ENCODE results near the gene BPIFB4. TPM values are rescaled to one million over a fixed set of nuclear protein-coding genes. Genes with fewer than 3 reads are reported as not detected.

BPIFB4 gene
- total RNA-seq, 2 experiments from 2014 or later = not detected

DNA sequence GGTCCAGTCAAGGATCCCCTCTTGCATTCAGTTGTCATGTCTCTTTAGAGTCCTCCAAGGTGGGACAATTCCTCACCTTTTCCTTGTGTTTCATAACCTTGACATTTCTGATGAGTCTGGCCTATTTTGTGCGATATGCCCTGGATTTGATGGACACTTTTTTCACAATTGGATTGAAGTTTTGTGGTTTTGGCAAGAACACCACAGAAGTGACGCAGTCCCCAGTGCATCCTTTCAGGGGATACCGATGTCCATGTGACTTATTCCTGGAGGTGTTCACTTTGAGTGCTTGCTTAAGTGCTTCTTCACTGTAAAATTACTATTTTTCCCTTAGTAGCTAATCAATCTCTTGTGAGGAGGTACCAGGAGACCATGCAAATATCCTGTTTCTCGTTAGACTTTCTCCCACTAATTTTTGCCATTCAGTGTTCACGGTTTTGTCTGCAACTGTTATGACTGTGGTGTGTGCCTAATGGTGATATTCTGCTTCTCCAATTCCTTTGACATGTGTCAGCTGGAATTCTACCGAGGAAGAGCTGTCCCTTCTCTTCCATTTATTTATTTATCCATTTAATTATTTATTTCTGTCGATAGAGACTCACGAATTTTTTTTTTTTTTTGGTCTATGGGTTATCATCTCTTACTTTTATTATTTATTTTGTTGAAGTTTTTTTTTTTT is 30.8 kb downstream of the BPIFB4 start:
- no peak overlapping the region for H3K27ac Mint-ChIP-seq
- H3K36me3 Mint-ChIP-seq (ENCODE audit: low read depth) = no peaks in the 10 kb centered on the region
- no peaks in the 10 kb centered on the region for H3K4me1 Mint-ChIP-seq (ENCODE audit: low read depth)
- Histone ChIP-seq H3K36me3 (ENCODE audit: insufficient read depth, low read length) (no peaks in the 10 kb centered on the region), H3K4me1 (ENCODE audit: insufficient read depth, low read length) (no peaks in the 10 kb centered on the region), H3K4me3 (ENCODE audit: low read length) (no peak overlapping the region), H3K27me3 (ENCODE audit: control insufficient read depth in 1 of 2, insufficient read depth in 2 of 2, low read length in 2 of 2) (no peaks in the 10 kb centered on the region), H3K27ac (ENCODE audit: low read depth in 1 of 2, low read length in 2 of 2) (no peak overlapping the region), H3K9me3 (ENCODE audit: control insufficient read depth in 1 of 2, insufficient read depth in 1 of 2, low read length in 2 of 2) (no peaks in the 10 kb centered on the region)
- DNase-seq (no peak), ATAC-seq (ENCODE audit: poor library complexity) (no peak)
- H3K27me3 Mint-ChIP-seq = no peaks in the 10 kb centered on the region
- TF ChIP-seq, protein P1, sequence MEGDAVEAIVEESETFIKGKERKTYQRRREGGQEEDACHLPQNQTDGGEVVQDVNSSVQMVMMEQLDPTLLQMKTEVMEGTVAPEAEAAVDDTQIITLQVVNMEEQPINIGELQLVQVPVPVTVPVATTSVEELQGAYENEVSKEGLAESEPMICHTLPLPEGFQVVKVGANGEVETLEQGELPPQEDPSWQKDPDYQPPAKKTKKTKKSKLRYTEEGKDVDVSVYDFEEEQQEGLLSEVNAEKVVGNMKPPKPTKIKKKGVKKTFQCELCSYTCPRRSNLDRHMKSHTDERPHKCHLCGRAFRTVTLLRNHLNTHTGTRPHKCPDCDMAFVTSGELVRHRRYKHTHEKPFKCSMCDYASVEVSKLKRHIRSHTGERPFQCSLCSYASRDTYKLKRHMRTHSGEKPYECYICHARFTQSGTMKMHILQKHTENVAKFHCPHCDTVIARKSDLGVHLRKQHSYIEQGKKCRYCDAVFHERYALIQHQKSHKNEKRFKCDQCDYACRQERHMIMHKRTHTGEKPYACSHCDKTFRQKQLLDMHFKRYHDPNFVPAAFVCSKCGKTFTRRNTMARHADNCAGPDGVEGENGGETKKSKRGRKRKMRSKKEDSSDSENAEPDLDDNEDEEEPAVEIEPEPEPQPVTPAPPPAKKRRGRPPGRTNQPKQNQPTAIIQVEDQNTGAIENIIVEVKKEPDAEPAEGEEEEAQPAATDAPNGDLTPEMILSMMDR (IDR thresholded peaks at IDR 0.05) = no peak
- H3K9me3 Mint-ChIP-seq = no peaks in the 10 kb centered on the region
- ChIA-PET CTCF (no interaction called here), POLR2A (no interaction called here)
- H3K4me3 Mint-ChIP-seq = no peak overlapping the region
- intact Hi-C loops (cut with DNase I, micrococcal nuclease) = no loop called here

- Mint-ChIP-seq H3K27me3 (no peaks in the 10 kb centered on the region), H3K9me3 (no peaks in the 10 kb centered on the region), H3K36me3 (ENCODE audit: low read depth) (no peaks in the 10 kb centered on the region), H3K4me1 (ENCODE audit: low read depth) (no peaks in the 10 kb centered on the region), H3K27ac (no peak overlapping the region), H3K4me3 (no peak overlapping the region)
- Histone ChIP-seq H3K4me1 (ENCODE audit: insufficient read depth, low read length) (no peaks in the 10 kb centered on the region), H3K4me3 (ENCODE audit: low read length) (no peak overlapping the region), H3K27ac (ENCODE audit: low read depth in 1 of 2, low read length in 2 of 2) (no peak overlapping the region), H3K27me3 (ENCODE audit: control insufficient read depth in 1 of 2, insufficient read depth in 2 of 2, low read length in 2 of 2) (no peaks in the 10 kb centered on the region), H3K36me3 (ENCODE audit: insufficient read depth, low read length) (no peaks in the 10 kb centered on the region), H3K9me3 (ENCODE audit: control insufficient read depth in 1 of 2, insufficient read depth in 1 of 2, low read length in 2 of 2) (no peaks in the 10 kb centered on the region)
- CTCF ChIA-PET = no interaction called here
- POLR2A ChIA-PET = no interaction called here
- DNase-seq (no peak), ATAC-seq (ENCODE audit: poor library complexity) (no peak)
- TF ChIP-seq, protein P1 (IDR thresholded peaks at IDR 0.05) = no peak
- intact Hi-C loops (cut with DNase I, micrococcal nuclease) = no loop called here
These were observed 31.9 kb downstream of the BPIFB4 start for GRCh38 chr20:33111306-33111705.

DNA sequence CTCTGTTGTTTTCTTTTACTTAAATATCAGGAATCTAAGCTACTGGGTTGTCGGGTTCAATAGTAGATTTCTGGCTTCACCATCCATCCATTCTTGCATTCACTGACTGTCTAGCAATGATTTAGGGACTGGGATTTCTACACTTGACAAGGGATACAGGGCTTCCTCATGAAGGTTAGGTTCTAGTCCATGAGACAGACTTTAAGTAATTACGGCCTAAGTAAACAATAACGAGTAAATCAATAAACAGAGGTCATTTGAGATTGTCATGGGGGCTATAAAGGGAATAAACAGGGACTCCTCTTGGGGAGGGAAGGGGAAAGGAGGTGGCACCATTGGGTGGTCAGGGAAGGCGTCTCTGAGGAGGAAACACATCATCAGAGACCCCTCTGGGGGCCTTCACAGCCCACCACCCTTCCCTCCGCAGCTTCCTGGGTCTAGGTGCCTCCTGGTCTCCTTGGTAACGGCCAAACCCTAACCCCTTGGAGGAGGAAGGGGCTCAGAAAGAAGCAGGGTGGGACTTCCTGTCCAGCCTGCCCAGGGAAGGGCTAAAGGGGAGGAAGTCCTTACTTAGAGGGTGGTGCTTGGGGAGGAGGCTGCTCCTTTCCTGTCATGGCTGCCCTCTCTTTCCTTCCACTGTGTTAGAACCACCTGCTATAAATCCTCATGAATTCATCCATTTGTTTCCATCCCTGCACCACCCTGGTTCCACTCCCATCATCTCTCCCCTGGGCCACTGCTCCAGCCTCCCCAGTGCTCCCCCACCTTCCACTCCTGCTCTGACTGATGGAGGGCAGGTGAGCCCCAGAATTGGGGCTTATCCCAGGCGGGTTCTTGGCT is 33.3 kb downstream of the BPIFB4 start:
- Mint-ChIP-seq H3K4me1 (ENCODE audit: low read depth) (no peaks in the 10 kb centered on the region), H3K36me3 (ENCODE audit: low read depth) (no peaks in the 10 kb centered on the region), H3K9me3 (no peaks in the 10 kb centered on the region), H3K27me3 (no peaks in the 10 kb centered on the region), H3K4me3 (no peak overlapping the region), H3K27ac (no peak overlapping the region)
- no peak overlapping the region for H3K27ac ChIP-seq (ENCODE audit: low read depth in 1 of 2, low read length in 2 of 2)
- ATAC-seq (ENCODE audit: poor library complexity) (no peak), DNase-seq (no peak)
- intact Hi-C loops (cut with DNase I, micrococcal nuclease) = no loop called here
- POLR2A ChIA-PET = no interaction called here
- H3K4me1 ChIP-seq (ENCODE audit: insufficient read depth, low read length) = no peaks in the 10 kb centered on the region
- H3K36me3 ChIP-seq (ENCODE audit: insufficient read depth, low read length) = no peaks in the 10 kb centered on the region
- TF ChIP-seq, protein P1 (IDR thresholded peaks at IDR 0.05) = no peak
- CTCF ChIA-PET = no interaction called here
- no peaks in the 10 kb centered on the region for H3K27me3 ChIP-seq (ENCODE audit: control insufficient read depth in 1 of 2, insufficient read depth in 2 of 2, low read length in 2 of 2)
- H3K9me3 ChIP-seq (ENCODE audit: control insufficient read depth in 1 of 2, insufficient read depth in 1 of 2, low read length in 2 of 2) = no peaks in the 10 kb centered on the region
- H3K4me3 ChIP-seq (ENCODE audit: low read length) = no peak overlapping the region

Measured in CD4-positive, alpha-beta T cell (primary cell).